Endothelial cell (in vitro differentiated cells): ENCODE data around the gene C1QTNF8. TPM values are rescaled to one million over a fixed set of nuclear protein-coding genes. Genes with fewer than 3 reads are reported as not detected.

ENCODE experiments used
- DNase-seq: peaks from one replicate; pipeline ENCODE4 v3.0.0; 2021; ENCODE audit warnings: low spot score
- H3K27ac Mint-ChIP-seq: one replicate; pipeline ENCODE4 v1.8.0; 2021; ENCODE audit warnings: mixed read lengths, inconsistent platforms; ENCODE audit not compliant: unreplicated experiment
- H3K27me3 Mint-ChIP-seq: one replicate; pipeline ENCODE4 v1.8.0; 2021; ENCODE audit warnings: mild to moderate bottlenecking, moderate library complexity, mixed read lengths, inconsistent platforms; ENCODE audit not compliant: unreplicated experiment
- H3K36me3 Mint-ChIP-seq: one replicate; pipeline ENCODE4 v1.8.0; 2021; ENCODE audit warnings: mild to moderate bottlenecking, low read depth, mixed read lengths, inconsistent platforms; ENCODE audit not compliant: unreplicated experiment
- H3K4me1 Mint-ChIP-seq: one replicate; pipeline ENCODE4 v1.8.0; 2021; ENCODE audit warnings: mild to moderate bottlenecking, mixed read lengths, inconsistent platforms; ENCODE audit not compliant: unreplicated experiment
- H3K4me3 Mint-ChIP-seq: one replicate; pipeline ENCODE4 v1.8.0; 2021; ENCODE audit warnings: mild to moderate bottlenecking, mixed read lengths, inconsistent platforms; ENCODE audit not compliant: unreplicated experiment
- H3K9me3 Mint-ChIP-seq: one replicate; pipeline ENCODE4 v1.8.0; 2021; ENCODE audit warnings: mixed read lengths, inconsistent platforms; ENCODE audit not compliant: unreplicated experiment
- total RNA-seq: library from RNA; stranded (reverse); fragmentation: NEBNext Ultra II Directional; extraction: Animal tissue kit (Norgen Biotek cat#: 25700); gene quantifications from one replicate; pipeline ENCODE4 v1.2.1, GENCODE V29; 2021; ENCODE audit not compliant: unreplicated experiment
- TF ChIP-seq, protein P1 (sequence below): fragments of 200-600 bp; sonication (generic); IDR thresholded peaks from one replicate; pipeline ENCODE4 v1.5.0; 2021; ENCODE audit warnings: antibody characterized with exemption; ENCODE audit not compliant: unreplicated experiment

Gene C1QTNF8
- total RNA-seq, 1 donor from 2014 or later = not detected

DNA sequence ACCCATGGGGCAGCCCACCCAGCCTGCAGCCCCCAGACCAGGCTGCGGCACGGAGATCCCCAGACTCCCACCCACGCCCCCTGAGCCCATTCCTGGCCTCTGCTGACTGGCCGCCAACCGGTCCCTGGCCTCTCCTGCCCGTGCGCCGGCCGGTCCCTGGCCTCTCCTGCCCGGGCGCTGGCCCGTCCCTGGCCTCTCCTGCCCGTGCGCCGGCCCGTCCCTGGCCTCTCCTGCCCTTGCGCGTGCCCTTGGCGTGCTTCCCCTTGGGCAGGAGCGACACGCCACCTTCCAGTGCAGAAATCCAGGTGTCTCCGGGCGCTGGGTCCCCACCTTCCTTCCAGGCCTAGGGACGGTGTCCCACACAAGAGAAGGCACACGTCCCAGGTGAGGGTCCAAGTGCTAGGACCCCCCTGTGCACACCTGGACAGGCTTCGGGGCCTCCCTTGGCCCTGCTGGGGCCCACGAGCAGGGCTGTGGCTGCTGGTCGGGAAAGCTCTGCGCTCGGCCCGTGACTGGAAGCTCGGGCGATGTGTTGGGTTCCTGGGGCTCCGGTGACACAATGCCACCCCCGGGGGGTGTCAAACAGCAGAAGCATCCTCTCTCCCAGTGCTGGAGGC, 35.4 kb upstream of the C1QTNF8 start:
- Mint-ChIP-seq H3K9me3 (no peaks in the 10 kb centered on the region), H3K36me3 (no peaks in the 10 kb centered on the region), H3K27me3 (no peaks in the 10 kb centered on the region), H3K27ac (no peak overlapping the region), H3K4me3 (no peak overlapping the region), H3K4me1 (no peaks in the 10 kb centered on the region)
- TF ChIP-seq, protein P1, sequence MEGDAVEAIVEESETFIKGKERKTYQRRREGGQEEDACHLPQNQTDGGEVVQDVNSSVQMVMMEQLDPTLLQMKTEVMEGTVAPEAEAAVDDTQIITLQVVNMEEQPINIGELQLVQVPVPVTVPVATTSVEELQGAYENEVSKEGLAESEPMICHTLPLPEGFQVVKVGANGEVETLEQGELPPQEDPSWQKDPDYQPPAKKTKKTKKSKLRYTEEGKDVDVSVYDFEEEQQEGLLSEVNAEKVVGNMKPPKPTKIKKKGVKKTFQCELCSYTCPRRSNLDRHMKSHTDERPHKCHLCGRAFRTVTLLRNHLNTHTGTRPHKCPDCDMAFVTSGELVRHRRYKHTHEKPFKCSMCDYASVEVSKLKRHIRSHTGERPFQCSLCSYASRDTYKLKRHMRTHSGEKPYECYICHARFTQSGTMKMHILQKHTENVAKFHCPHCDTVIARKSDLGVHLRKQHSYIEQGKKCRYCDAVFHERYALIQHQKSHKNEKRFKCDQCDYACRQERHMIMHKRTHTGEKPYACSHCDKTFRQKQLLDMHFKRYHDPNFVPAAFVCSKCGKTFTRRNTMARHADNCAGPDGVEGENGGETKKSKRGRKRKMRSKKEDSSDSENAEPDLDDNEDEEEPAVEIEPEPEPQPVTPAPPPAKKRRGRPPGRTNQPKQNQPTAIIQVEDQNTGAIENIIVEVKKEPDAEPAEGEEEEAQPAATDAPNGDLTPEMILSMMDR = no peak
- DNase-seq = no peak

DNA sequence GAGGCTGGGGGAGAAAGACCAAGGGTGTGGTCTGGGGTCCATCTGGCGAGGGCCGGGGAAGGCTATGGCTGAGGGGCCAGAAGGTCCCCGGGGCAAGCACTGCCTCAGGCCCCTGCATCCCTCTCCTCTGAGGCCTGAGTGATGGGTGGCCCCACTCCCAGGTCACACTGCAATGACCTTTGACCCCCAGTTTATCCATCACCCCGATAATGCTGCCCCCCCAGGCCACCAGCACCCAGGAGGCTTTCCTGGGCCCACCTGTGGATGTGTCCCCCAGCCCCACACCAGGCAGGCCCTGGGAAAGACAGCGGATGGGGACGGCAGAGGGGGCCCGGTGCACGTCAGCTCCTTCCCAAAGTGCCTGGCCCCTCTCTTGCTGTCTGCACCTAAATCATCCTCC, 34.3 kb upstream of the C1QTNF8 start:
- Mint-ChIP-seq H3K27ac (no peak overlapping the region), H3K4me1 (no peaks in the 10 kb centered on the region), H3K27me3 (no peaks in the 10 kb centered on the region), H3K4me3 (no peak overlapping the region), H3K9me3 (no peaks in the 10 kb centered on the region), H3K36me3 (no peaks in the 10 kb centered on the region)
- TF ChIP-seq, protein P1 = no peak
- no peak for DNase-seq

DNA sequence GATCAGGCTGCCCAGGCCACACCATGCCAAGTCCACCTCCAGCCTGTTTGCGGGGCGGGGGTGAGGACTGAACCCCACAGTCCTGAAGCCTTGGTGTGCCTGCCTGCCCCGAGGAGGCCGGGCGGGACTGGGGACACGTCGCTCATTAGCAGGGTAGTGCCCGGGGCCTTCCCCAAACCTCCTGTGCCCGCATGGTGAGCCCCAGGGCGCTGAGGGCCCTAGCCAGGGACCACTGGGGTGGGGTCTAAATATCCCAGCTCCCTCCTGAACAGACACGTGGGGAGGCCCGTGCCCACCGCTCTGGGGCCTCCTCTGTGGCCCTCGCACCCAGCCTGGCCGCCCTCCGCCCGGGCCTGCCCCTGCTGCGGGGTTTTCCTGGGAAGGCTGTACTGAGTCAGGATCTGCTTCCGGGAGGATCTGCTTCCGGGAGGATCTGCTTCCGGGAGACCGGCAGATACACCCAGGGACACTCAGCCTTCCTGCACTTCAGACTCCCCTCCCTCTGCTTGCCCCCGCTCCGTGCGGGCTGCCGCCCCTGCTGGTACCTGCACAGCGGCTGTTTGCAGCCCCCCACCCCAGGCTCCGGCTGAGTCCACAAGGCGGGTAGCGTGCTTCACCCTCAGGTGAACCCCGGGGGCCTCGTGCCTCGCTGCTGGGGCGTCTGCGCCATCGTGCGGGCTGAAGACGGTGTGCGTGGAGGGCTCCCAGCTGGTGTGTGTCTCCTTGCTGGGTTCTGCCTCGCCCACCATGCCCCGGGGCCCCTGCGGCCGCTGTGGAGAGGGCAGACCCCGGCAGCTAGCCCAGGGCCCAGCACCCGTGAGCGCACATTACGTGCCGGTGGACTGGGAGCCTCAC, 33.3 kb upstream of the C1QTNF8 start:
- TF ChIP-seq, protein P1 = no peak
- DNase-seq = no peak
- no peak overlapping the region for H3K27ac Mint-ChIP-seq

DNA sequence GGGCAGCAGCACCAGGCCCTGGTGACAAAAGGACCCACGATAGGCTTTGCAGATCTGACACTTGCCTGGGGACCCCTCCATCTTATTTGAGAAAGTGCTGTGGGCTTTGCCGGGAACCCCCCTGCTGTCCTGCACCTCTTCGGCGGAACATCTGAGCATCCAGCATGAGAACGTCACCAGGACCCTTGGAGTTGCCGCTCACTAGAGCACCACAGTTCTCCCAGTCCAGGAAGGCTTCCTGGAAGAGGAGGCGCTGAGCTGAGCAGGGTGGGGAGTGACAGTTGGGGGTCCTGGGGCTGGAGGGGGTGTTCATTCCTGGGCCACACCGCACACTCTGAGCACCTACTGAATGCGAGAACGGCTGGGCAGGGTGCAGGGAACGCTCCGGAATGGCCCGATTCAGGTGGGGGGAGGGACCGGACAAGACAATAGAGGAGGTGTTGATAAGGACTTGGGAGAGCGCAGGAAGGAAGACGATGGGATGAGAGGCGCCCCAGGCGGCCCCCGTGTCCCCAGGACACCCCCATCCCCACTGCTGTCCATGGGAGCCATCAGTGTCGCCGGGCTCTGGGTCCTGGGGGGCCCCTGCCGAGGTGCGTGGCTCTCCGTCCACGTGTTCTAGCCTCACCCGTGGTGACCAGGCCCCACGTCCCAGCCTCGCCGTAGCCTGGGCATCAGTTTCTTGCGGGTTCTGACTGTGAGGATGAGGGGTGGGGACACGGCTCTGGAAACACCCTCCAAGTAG, 32.1 kb upstream of the C1QTNF8 start:
- no peak overlapping the region for H3K27ac Mint-ChIP-seq
- no peaks in the 10 kb centered on the region for H3K9me3 Mint-ChIP-seq
- H3K27me3 Mint-ChIP-seq = no peaks in the 10 kb centered on the region
- H3K36me3 Mint-ChIP-seq = no peaks in the 10 kb centered on the region
- no peak for DNase-seq
- no peaks in the 10 kb centered on the region for H3K4me1 Mint-ChIP-seq
- no peak overlapping the region for H3K4me3 Mint-ChIP-seq
- TF ChIP-seq, protein P1 = no peak

More for the DNA sequence above, 33.3 kb upstream of the C1QTNF8 start:
- no peaks in the 10 kb centered on the region for H3K27me3 Mint-ChIP-seq
- no peaks in the 10 kb centered on the region for H3K4me1 Mint-ChIP-seq
- H3K36me3 Mint-ChIP-seq = no peaks in the 10 kb centered on the region
- H3K9me3 Mint-ChIP-seq = no peaks in the 10 kb centered on the region
- no peak overlapping the region for H3K4me3 Mint-ChIP-seq
